ENCODE measurements around the gene NME9.

Gene NME9

DNA sequence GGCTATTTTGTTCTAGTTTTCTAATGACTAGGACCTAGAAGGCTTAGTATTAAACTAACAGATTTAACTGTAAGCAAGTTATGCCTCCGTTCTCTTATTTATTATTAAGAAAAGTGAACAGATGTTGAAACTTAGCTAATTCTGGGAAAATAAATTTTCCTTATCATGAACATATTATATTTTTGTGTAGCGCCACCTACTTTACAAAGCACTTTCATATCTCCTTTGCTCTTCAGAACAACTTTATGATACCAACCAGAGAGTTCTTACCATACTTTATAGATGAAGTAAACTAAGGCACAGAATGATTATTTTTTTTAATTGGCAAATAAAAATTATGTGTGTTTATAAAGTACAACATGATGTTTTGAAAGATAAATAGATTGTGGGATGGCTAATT, 59.4 kb downstream of the NME9 start:
- no peak for DNase-seq

DNA sequence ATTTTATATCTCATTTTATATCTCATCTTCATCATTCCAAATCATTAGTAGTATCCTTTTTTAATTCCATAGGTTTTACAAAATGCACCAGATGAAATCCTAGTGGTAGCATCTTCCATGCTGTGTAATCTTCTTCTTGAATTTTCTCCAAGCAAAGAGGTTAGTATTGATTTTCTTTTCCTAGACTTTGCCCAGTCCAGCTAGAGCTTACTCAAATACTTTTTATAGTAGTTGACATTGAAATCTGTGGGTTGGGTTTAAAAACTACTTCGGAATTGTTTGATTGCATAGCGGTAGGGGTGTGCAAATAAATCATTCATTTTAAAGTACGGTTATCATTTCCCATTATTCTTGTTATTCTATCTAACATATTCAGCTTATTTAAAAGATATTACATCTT, 62.6 kb downstream of the NME9 start:
- no peak for DNase-seq

- no peak for DNase-seq
These were observed 63.9 kb downstream of the NME9 start for GRCh38 chr3:138265745-138266144.

DNA sequence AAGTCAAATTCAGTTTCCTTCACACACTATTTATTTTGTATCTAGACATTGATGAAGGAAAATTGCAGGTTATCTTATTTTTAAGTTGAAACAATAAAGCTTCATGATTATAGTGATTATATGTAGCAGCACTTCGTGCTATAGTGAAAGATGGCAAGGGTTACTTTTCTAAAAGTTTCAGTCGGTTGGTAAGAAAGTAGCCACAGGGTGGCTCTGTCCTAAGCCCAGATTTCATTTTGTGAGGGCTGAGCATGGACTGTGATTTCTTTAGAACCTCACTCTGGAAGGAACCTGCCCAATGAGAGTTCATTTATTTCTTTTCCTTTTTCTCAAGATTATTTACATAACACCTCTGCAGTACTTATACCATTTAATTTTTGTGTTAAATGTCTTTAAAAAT, 66.5 kb downstream of the NME9 start:
- no peak for DNase-seq

DNA sequence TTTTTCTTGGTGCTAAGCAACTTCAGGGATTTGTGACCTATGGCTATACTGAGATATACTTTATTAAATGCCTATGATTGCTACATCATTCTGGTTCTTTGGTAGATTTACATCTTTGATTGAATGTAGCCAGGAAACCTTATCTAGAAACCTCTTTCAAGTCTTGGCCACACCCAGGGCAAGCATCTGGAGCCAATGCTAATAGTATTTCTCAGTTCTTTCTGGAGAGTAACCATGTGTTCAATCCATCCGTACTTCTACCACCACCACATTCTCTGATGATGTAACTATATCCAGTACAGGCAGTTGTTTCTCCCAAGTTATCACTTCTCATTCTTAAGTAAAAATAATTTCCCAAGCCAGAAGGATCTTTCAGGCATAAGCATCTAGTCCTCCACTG, 69.0 kb downstream of the NME9 start:
- DNase-seq: no peak

- DNase-seq: no peak
These were observed 70.5 kb downstream of the NME9 start for GRCh38 chr3:138259126-138259525.

DNA sequence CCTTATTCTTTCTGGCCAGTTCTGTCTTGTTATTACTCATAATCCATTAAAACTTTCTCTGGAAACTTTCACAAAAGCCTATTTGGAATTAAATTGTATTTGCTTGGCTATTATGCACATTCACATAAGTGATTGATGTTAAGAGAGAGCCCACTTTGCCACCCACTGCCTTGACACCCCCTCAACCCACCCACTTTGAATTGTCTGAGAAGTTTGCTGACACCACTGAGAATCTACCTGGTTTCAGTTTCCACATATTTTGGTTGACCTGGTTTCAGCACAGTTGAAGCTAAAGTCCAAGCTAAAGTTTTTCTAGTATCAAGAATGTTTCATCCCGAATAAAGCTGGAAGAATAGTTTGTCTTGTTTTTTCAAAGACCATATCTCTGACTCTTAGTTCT, 71.7 kb downstream of the NME9 start:
- no peak for DNase-seq

DNA sequence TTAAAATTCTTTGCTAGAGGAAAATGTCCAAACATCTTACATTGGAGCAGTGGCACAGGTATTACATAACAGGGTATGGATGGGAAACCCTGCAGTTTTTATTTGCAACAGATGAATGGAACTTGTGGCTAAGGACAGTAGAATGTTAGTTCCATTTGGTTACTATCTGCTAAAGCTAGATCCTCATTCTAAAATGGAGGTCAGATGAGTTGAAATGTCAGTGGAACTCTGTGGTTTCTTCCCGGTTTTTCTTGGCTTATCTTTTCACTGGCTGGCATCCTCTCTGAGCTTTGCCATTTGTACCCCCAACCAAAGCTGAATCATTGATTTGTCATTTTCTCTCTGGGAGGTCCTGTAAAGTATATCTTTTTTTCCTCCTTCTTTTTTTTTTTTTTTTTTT, 73.6 kb downstream of the NME9 start:
- DNase-seq: no peak

DNA sequence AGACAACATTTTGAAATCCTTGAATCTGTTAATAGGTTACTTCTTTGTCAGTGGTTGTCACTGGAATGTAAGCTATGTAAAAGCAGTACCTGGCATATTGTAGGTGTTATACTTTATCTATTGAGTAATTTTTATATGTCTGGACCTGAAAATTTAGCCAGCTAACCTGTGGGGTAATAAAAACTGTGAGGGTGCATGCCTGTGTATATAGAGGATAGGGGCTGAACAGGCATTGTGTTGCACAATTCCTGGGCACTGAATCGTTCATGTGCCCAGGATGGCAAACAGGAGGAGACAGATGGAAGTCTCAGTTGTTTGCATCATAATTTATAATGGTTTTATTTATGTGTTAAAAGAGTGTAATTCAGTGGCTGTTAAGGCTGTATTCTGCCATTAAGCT, 75.4 kb downstream of the NME9 start:
- DNase-seq: no peak

- DNase-seq: no peak
These were observed 76.0 kb downstream of the NME9 start for GRCh38 chr3:138253609-138254008.

All from NCI-H2107 (cell line).